HepG2 (cell line): ENCODE data around the gene TPM1. TPM values are rescaled to one million over a fixed set of nuclear protein-coding genes. Genes with fewer than 3 reads are reported as not detected.

Experiments used
- HOXA3 ChIP-seq: sonication (generic); formaldehyde crosslinking; IDR thresholded peaks from 2 replicates; pipeline ENCODE4 v1.5.0; 2020; ENCODE audit warnings: missing genetic modification reagents
- IKZF4 ChIP-seq: sonication (generic); formaldehyde crosslinking; IDR thresholded peaks from 2 replicates; pipeline ENCODE4 v1.5.1; 2020; ENCODE audit warnings: borderline replicate concordance, mild to moderate bottlenecking, low read depth, missing genetic modification reagents; ENCODE audit errors: not compliant biosample characterization
- ZMAT3 ChIP-seq: sonication (generic); formaldehyde crosslinking; conservative IDR thresholded peaks from 2 replicates; pipeline ENCODE4 v1.7.0; 2021; ENCODE audit warnings: missing genetic modification reagents
- ZNF143 ChIP-seq: sonication (generic); formaldehyde crosslinking; IDR thresholded peaks from 2 replicates; pipeline ENCODE4 v1.4.0; 2020; ENCODE audit warnings: missing genetic modification reagents
- ZNF496 ChIP-seq: sonication (generic); formaldehyde crosslinking; IDR thresholded peaks from 2 replicates; pipeline ENCODE4 v1.8.1; 2023; ENCODE audit warnings: mild to moderate bottlenecking, moderate library complexity, missing genetic modification reagents; ENCODE audit not compliant: insufficient replicate concordance
- polyA plus RNA-seq, 8 experiments: library from polyadenylated mRNA; depleted of rRNA in 3 of 8; stranded (reverse) in 7 of 8; unstranded in 1 of 8; fragments of >200 nt; fragmentation: Illumina TruSeq in 4 of 8; extraction: Trizol in 4 of 8; gene quantifications; 2 replicates each; pipeline versions ENCODE4 v1.2.1 to v1.2.3, GENCODE V29; 2011 to 2016; ENCODE audit warnings: low read depth in 4 of 8, missing spikeins in 1 of 8, mixed read lengths in 1 of 8; ENCODE audit not compliant: insufficient read depth in 1 of 8
- total RNA-seq, 5 experiments: library from RNA; depleted of rRNA; stranded (reverse); fragments of >200 nt; fragmentation: Illumina TruSeq; extraction: Trizol; gene quantifications; 2 replicates each; pipeline ENCODE4 v1.2.3, GENCODE V29; 2016; ENCODE audit warnings: low read depth in 1 of 5
- TF ChIP-seq, protein P1 (sequence below): sonication (generic); formaldehyde crosslinking; IDR thresholded peaks from 2 replicates; pipeline ENCODE4 v1.4.0; 2020; ENCODE audit warnings: mild to moderate bottlenecking, missing genetic modification reagents
- TF ChIP-seq, protein P2 (sequence below): sonication (generic); formaldehyde crosslinking; IDR thresholded peaks from 2 replicates; pipeline ENCODE4 v1.5.0; 2020; ENCODE audit warnings: mild to moderate bottlenecking, missing genetic modification reagents, borderline replicate concordance
- TF ChIP-seq, protein P3 (sequence below): sonication (generic); formaldehyde crosslinking; IDR thresholded peaks from 2 replicates; pipeline ENCODE4 v1.8.0; 2022; ENCODE audit warnings: mild to moderate bottlenecking, missing genetic modification reagents, moderate library complexity
- TF ChIP-seq, protein P4 (sequence below): sonication (generic); formaldehyde crosslinking; IDR thresholded peaks from 2 replicates; pipeline ENCODE4 v1.4.0; 2020; ENCODE audit warnings: mild to moderate bottlenecking, missing genetic modification reagents, borderline replicate concordance
- TF ChIP-seq, protein P5 (sequence below): sonication (generic); formaldehyde crosslinking; IDR thresholded peaks from 2 replicates; pipeline ENCODE4 v1.4.0; 2020; ENCODE audit warnings: missing genetic modification reagents

Gene TPM1
- total and polyA plus RNA-seq, 2 of the 13 experiments (the other 11 are each of a cell fraction or from before 2014, with no cell fraction given), result 98.9 to 109 TPM

DNA sequence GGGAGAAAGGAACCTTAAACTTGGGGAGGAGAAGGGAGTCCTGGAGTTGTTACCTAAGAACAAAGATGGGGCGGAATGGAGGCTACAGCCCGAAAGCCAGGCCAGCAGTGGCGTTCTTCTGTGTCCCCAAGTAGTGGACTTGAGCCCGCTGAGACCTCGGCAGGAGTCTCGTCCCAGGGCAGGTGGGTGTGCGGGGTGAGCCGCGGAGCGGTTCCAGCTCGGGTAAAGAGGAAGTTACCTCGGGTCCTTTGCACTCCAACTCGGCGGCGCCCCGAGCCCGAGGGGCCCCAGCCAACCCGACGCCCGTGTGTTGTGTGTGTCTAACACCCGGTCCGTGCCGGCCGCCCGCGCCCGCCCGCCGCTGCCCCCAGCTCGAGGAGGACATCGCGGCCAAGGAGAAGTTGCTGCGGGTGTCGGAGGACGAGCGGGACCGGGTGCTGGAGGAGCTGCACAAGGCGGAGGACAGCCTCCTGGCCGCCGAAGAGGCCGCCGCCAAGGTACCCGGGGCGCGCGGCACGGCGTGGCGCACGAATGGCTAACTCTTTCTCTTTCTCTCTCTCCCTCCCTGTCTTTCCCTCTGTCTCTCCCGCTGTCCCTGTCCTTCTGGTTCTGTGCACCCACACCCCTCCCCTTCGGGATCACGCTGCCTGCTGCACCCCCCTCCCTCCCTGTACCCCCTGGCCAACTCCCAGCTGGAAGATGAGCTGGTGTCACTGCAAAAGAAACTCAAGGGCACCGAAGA lies 959 bp downstream of the TPM1 start (continued):
- TF ChIP-seq, protein P1, sequence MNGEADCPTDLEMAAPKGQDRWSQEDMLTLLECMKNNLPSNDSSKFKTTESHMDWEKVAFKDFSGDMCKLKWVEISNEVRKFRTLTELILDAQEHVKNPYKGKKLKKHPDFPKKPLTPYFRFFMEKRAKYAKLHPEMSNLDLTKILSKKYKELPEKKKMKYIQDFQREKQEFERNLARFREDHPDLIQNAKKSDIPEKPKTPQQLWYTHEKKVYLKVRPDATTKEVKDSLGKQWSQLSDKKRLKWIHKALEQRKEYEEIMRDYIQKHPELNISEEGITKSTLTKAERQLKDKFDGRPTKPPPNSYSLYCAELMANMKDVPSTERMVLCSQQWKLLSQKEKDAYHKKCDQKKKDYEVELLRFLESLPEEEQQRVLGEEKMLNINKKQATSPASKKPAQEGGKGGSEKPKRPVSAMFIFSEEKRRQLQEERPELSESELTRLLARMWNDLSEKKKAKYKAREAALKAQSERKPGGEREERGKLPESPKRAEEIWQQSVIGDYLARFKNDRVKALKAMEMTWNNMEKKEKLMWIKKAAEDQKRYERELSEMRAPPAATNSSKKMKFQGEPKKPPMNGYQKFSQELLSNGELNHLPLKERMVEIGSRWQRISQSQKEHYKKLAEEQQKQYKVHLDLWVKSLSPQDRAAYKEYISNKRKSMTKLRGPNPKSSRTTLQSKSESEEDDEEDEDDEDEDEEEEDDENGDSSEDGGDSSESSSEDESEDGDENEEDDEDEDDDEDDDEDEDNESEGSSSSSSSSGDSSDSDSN (CRISPR knock-in tag), result peak; percentile 58; the same call in 1 of the 2 replicates
- TF ChIP-seq ZNF496 (no peak), ZMAT3 (CRISPR knock-in tag) (0 out of 2 replicates have a peak, but pooled peaks have one; percentile 31), ZNF143 (CRISPR knock-in tag) (no peak), HOXA3 (CRISPR knock-in tag) (0 out of 2 replicates have a peak, but pooled peaks have one; percentile 7), IKZF4 (peak; percentile 45)
- TF ChIP-seq, protein P2, sequence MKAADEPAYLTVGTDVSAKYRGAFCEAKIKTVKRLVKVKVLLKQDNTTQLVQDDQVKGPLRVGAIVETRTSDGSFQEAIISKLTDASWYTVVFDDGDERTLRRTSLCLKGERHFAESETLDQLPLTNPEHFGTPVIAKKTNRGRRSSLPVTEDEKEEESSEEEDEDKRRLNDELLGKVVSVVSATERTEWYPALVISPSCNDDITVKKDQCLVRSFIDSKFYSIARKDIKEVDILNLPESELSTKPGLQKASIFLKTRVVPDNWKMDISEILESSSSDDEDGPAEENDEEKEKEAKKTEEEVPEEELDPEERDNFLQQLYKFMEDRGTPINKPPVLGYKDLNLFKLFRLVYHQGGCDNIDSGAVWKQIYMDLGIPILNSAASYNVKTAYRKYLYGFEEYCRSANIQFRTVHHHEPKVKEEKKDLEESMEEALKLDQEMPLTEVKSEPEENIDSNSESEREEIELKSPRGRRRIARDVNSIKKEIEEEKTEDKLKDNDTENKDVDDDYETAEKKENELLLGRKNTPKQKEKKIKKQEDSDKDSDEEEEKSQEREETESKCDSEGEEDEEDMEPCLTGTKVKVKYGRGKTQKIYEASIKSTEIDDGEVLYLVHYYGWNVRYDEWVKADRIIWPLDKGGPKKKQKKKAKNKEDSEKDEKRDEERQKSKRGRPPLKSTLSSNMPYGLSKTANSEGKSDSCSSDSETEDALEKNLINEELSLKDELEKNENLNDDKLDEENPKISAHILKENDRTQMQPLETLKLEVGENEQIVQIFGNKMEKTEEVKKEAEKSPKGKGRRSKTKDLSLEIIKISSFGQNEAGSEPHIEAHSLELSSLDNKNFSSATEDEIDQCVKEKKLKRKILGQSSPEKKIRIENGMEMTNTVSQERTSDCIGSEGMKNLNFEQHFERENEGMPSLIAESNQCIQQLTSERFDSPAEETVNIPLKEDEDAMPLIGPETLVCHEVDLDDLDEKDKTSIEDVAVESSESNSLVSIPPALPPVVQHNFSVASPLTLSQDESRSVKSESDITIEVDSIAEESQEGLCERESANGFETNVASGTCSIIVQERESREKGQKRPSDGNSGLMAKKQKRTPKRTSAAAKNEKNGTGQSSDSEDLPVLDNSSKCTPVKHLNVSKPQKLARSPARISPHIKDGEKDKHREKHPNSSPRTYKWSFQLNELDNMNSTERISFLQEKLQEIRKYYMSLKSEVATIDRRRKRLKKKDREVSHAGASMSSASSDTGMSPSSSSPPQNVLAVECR (CRISPR knock-in tag), result peak; percentile 36; the same call in 1 of the 2 replicates
- TF ChIP-seq, protein P3, sequence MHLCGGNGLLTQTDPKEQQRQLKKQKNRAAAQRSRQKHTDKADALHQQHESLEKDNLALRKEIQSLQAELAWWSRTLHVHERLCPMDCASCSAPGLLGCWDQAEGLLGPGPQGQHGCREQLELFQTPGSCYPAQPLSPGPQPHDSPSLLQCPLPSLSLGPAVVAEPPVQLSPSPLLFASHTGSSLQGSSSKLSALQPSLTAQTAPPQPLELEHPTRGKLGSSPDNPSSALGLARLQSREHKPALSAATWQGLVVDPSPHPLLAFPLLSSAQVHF (CRISPR knock-in tag), result no peak
- TF ChIP-seq, protein P4, sequence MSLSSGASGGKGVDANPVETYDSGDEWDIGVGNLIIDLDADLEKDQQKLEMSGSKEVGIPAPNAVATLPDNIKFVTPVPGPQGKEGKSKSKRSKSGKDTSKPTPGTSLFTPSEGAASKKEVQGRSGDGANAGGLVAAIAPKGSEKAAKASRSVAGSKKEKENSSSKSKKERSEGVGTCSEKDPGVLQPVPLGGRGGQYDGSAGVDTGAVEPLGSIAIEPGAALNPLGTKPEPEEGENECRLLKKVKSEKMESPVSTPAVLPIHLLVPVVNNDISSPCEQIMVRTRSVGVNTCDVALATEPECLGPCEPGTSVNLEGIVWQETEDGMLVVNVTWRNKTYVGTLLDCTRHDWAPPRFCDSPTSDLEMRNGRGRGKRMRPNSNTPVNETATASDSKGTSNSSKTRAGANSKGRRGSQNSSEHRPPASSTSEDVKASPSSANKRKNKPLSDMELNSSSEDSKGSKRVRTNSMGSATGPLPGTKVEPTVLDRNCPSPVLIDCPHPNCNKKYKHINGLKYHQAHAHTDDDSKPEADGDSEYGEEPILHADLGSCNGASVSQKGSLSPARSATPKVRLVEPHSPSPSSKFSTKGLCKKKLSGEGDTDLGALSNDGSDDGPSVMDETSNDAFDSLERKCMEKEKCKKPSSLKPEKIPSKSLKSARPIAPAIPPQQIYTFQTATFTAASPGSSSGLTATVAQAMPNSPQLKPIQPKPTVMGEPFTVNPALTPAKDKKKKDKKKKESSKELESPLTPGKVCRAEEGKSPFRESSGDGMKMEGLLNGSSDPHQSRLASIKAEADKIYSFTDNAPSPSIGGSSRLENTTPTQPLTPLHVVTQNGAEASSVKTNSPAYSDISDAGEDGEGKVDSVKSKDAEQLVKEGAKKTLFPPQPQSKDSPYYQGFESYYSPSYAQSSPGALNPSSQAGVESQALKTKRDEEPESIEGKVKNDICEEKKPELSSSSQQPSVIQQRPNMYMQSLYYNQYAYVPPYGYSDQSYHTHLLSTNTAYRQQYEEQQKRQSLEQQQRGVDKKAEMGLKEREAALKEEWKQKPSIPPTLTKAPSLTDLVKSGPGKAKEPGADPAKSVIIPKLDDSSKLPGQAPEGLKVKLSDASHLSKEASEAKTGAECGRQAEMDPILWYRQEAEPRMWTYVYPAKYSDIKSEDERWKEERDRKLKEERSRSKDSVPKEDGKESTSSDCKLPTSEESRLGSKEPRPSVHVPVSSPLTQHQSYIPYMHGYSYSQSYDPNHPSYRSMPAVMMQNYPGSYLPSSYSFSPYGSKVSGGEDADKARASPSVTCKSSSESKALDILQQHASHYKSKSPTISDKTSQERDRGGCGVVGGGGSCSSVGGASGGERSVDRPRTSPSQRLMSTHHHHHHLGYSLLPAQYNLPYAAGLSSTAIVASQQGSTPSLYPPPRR (CRISPR knock-in tag), result 0 out of 2 replicates have a peak, but pooled peaks have one; percentile 27
- TF ChIP-seq, protein P5, sequence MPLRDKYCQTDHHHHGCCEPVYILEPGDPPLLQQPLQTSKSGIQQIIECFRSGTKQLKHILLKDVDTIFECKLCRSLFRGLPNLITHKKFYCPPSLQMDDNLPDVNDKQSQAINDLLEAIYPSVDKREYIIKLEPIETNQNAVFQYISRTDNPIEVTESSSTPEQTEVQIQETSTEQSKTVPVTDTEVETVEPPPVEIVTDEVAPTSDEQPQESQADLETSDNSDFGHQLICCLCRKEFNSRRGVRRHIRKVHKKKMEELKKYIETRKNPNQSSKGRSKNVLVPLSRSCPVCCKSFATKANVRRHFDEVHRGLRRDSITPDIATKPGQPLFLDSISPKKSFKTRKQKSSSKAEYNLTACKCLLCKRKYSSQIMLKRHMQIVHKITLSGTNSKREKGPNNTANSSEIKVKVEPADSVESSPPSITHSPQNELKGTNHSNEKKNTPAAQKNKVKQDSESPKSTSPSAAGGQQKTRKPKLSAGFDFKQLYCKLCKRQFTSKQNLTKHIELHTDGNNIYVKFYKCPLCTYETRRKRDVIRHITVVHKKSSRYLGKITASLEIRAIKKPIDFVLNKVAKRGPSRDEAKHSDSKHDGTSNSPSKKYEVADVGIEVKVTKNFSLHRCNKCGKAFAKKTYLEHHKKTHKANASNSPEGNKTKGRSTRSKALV (CRISPR knock-in tag), result peak; percentile 99
